GM23338 (cell line): ENCODE measurements around the gene ACTBL2. TPM values are rescaled to one million over a fixed set of nuclear protein-coding genes. Genes with fewer than 3 reads are reported as not detected.

Experiments
- ATAC-seq: fragments of 200-7000 bp; cut with Tn5 transposase; 3 replicates; pipeline ENCODE4 v1.9.1; 2020
- DNase-seq: peaks from one replicate; pipeline ENCODE4 v3.0.0-alpha.2; 2015; ENCODE audit warnings: low spot score
- H2AFZ ChIP-seq: fragments of 200-600 bp; sonication (generic); 2 replicates; pipeline ENCODE4 v1.8.0; 2016; ENCODE audit warnings: antibody characterized with exemption, mild to moderate bottlenecking, moderate library complexity
- H3F3A ChIP-seq: fragments of 200-600 bp; sonication (generic); replicated peaks from 2 replicates; pipeline ENCODE4 v1.8.0; 2017; ENCODE audit warnings: antibody characterized with exemption, mixed run types, low read depth
- H3K27ac ChIP-seq: fragments of 200-600 bp; sonication (generic); 2 replicates; pipeline ENCODE4 v1.6.1; 2016; ENCODE audit warnings: low read depth
- H3K27me3 ChIP-seq: fragments of 200-600 bp; sonication (generic); 2 replicates; pipeline ENCODE4 v1.8.0; 2016; ENCODE audit warnings: mild to moderate bottlenecking, mixed run types, moderate library complexity; ENCODE audit not compliant: insufficient read depth
- H3K36me3 ChIP-seq: fragments of 200-600 bp; sonication (generic); 2 replicates; pipeline ENCODE4 v1.8.0; 2016; ENCODE audit warnings: mild to moderate bottlenecking; ENCODE audit not compliant: insufficient read depth
- H3K4me1 ChIP-seq: fragments of 200-600 bp; sonication (generic); 2 replicates; pipeline ENCODE4 v1.8.0; 2016; ENCODE audit warnings: mild to moderate bottlenecking, moderate library complexity; ENCODE audit not compliant: insufficient read depth
- H3K4me2 ChIP-seq: fragments of 200-600 bp; sonication (generic); 2 replicates; pipeline ENCODE4 v1.7.1; 2017; ENCODE audit warnings: mixed run types
- H3K4me3 ChIP-seq: fragments of 200-600 bp; sonication (generic); 2 replicates; pipeline ENCODE4 v1.6.1; 2016; ENCODE audit warnings: mixed run types
- H3K79me2 ChIP-seq: fragments of 200-600 bp; sonication (generic); replicated peaks from 2 replicates; pipeline ENCODE4 v1.8.0; 2017; ENCODE audit warnings: mild to moderate bottlenecking; ENCODE audit not compliant: insufficient read depth
- H3K9me2 ChIP-seq: fragments of 200-600 bp; sonication (generic); 2 replicates; pipeline ENCODE4 v1.8.0; 2017; ENCODE audit not compliant: insufficient read depth
- H4K20me1 ChIP-seq: fragments of 200-600 bp; sonication (generic); replicated peaks from 2 replicates; pipeline ENCODE4 v1.8.0; 2017; ENCODE audit warnings: mild to moderate bottlenecking; ENCODE audit not compliant: insufficient read depth
- H3K27ac Mint-ChIP-seq: 2 replicates; pipeline ENCODE4 v1.8.0; 2020; ENCODE audit warnings: inconsistent platforms, mild to moderate bottlenecking, moderate library complexity, mixed read lengths
- H3K27me3 Mint-ChIP-seq: 3 replicates; pipeline ENCODE4 v1.8.0; 2022; ENCODE audit warnings: low read depth, mild to moderate bottlenecking, moderate library complexity, mixed read lengths, inconsistent platforms; ENCODE audit not compliant: insufficient read depth, poor library complexity
- H3K36me3 Mint-ChIP-seq: 3 replicates; pipeline ENCODE4 v1.8.0; 2021; ENCODE audit warnings: low read depth, mild to moderate bottlenecking, inconsistent platforms, moderate library complexity, mixed read lengths
- H3K4me1 Mint-ChIP-seq: 3 replicates; pipeline ENCODE4 v1.8.0; 2020; ENCODE audit warnings: mild to moderate bottlenecking, inconsistent platforms, mixed read lengths
- H3K4me3 Mint-ChIP-seq: 3 replicates; pipeline ENCODE4 v1.8.0; 2021; ENCODE audit warnings: moderate library complexity, mild to moderate bottlenecking, inconsistent platforms, mixed read lengths
- H3K9me3 Mint-ChIP-seq: 3 replicates; pipeline ENCODE4 v1.8.0; 2020; ENCODE audit warnings: moderate library complexity, mild to moderate bottlenecking, inconsistent platforms, mixed read lengths
- JUNB ChIP-seq: IDR thresholded peaks from one replicate; pipeline ENCODE4 v1.6.1; 2016; ENCODE audit warnings: antibody characterized with exemption; ENCODE audit not compliant: unreplicated experiment
- POLR2AphosphoS5 ChIP-seq: IDR thresholded peaks from 2 replicates; pipeline ENCODE4 v1.6.1; 2016; ENCODE audit warnings: antibody characterized with exemption, low read depth
- ZNF114 ChIP-seq: fragments of 250-450 bp; sonication (Bioruptor Pico); IDR thresholded peaks from 2 replicates; pipeline ENCODE4 v1.5.0; 2020; ENCODE audit warnings: mild to moderate bottlenecking, moderate library complexity
- polyA plus RNA-seq: library from polyadenylated mRNA; unstranded; fragments of >200 nt; fragmentation: Nextera tagmentation; extraction: Ambion mirVana; gene quantifications from 2 replicates; pipeline ENCODE4 v1.2.1, GENCODE V29; 2016
- total RNA-seq: library from RNA; depleted of rRNA; stranded (reverse); fragments of >200 nt; shearing (Covaris generic); gene quantifications from 2 replicates; pipeline ENCODE4 v1.2.3, GENCODE V29; 2014
- TF ChIP-seq, protein P1 (sequence below), 2 experiments: fragments of 200-600 bp in 1 of 2; sonication (generic) in 1 of 2; conservative IDR thresholded peaks; 2 replicates each; pipeline versions ENCODE4 v1.5.1 to v1.6.1; 2016 to 2017; ENCODE audit warnings: antibody characterized with exemption in 2 of 2, low read depth in 2 of 2, mild to moderate bottlenecking in 2 of 2, moderate library complexity in 1 of 2
- TF ChIP-seq, protein P2 (sequence below): IDR thresholded peaks from 2 replicates; pipeline ENCODE4 v1.6.1; 2016; ENCODE audit warnings: antibody characterized with exemption
- TF ChIP-seq, protein P3 (sequence below): fragments of 250-450 bp; sonication (Bioruptor Pico); IDR thresholded peaks from 2 replicates; pipeline ENCODE4 v1.5.0; 2020; ENCODE audit warnings: mild to moderate bottlenecking, moderate library complexity

Gene ACTBL2
- total and polyA plus RNA-seq, 2 experiments from 2014 or later = not detected

DNA sequence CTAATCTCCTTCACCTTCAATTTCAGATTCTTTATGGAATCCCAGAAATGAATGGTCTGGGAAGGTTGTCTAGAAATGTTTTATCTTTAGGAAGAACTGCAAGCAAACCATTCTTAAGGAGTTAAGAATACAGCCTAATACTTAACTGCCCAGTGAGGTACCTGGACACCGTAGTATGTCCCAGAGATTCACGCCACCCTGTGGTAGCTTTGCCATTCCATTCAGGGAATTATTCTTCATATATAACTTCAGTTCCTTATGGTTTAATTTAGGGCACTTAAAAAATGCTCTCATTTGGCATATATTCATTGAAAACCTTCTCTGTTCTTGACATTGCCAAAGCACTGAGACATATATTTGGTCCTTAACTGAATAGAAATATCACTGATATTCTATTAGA is 49.7 kb downstream of the ACTBL2 start:
- Histone ChIP-seq H4K20me1 (no peaks in the 10 kb centered on the region), H3F3A (no peaks in the 10 kb centered on the region), H3K9me2 (0 out of 2 replicates have a peak, but pooled peaks cover 11% of the 10 kb centered on the region), H3K4me2 (no peak overlapping the region), H3K79me2 (no peaks in the 10 kb centered on the region), H3K36me3 (no peaks in the 10 kb centered on the region), H3K4me1 (0 out of 2 replicates have a peak, but pooled peaks cover 6% of the 10 kb centered on the region), H3K27me3 (no peaks in the 10 kb centered on the region), H3K27ac (no peak overlapping the region), H3K4me3 (no peak overlapping the region), H2AFZ (no peak overlapping the region)
- peak; percentile 29; the same call in 2 of the 3 replicates for ATAC-seq
- no peak for TF ChIP-seq JUNB
- TF ChIP-seq, protein P1, sequence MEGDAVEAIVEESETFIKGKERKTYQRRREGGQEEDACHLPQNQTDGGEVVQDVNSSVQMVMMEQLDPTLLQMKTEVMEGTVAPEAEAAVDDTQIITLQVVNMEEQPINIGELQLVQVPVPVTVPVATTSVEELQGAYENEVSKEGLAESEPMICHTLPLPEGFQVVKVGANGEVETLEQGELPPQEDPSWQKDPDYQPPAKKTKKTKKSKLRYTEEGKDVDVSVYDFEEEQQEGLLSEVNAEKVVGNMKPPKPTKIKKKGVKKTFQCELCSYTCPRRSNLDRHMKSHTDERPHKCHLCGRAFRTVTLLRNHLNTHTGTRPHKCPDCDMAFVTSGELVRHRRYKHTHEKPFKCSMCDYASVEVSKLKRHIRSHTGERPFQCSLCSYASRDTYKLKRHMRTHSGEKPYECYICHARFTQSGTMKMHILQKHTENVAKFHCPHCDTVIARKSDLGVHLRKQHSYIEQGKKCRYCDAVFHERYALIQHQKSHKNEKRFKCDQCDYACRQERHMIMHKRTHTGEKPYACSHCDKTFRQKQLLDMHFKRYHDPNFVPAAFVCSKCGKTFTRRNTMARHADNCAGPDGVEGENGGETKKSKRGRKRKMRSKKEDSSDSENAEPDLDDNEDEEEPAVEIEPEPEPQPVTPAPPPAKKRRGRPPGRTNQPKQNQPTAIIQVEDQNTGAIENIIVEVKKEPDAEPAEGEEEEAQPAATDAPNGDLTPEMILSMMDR (conservative IDR thresholded peaks at IDR 0.05; ENCODE audit: low read depth in 2 of 2) = peak; percentile 59 to 64
- no peak overlapping the region for H3K4me3 Mint-ChIP-seq
- no peaks in the 10 kb centered on the region for H3K9me3 Mint-ChIP-seq
- peaks cover 3% of the 10 kb centered on the region; the same call in 1 of the 3 replicates for H3K4me1 Mint-ChIP-seq
- peak; percentile 39 for DNase-seq
- H3K27me3 Mint-ChIP-seq = peaks cover 3% of the 10 kb centered on the region
- no peak overlapping the region for H3K27ac Mint-ChIP-seq
- H3K36me3 Mint-ChIP-seq = no peaks in the 10 kb centered on the region

DNA sequence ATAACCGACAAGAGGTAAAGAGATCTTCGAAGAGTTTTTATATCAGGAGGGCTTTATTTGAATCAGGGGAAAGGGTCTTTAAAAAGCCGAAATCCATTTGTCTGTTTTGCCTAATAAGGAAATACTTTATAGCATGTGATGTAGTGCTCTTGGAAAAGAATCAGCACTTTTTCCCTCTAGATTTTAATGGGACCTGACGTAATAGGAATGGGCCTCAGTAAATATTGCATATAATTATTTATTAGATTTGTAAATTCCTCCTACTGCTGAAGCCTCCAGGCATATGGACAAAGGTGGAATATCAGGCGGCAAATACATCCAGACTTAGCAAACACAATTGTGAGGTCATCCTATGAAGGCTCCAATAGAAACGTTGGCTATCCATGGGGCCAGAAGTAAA is 50.9 kb downstream of the ACTBL2 start:
- H3K4me1 Mint-ChIP-seq = peaks cover 3% of the 10 kb centered on the region; the same call in 1 of the 3 replicates
- TF ChIP-seq, protein P2, sequence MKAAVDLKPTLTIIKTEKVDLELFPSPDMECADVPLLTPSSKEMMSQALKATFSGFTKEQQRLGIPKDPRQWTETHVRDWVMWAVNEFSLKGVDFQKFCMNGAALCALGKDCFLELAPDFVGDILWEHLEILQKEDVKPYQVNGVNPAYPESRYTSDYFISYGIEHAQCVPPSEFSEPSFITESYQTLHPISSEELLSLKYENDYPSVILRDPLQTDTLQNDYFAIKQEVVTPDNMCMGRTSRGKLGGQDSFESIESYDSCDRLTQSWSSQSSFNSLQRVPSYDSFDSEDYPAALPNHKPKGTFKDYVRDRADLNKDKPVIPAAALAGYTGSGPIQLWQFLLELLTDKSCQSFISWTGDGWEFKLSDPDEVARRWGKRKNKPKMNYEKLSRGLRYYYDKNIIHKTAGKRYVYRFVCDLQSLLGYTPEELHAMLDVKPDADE = no peak
- TF ChIP-seq POLR2AphosphoS5 (no peak), ZNF114 (no peak)
- TF ChIP-seq, protein P1 (conservative IDR thresholded peaks at IDR 0.05; ENCODE audit: low read depth in 2 of 2) = no peak
- TF ChIP-seq, protein P3, sequence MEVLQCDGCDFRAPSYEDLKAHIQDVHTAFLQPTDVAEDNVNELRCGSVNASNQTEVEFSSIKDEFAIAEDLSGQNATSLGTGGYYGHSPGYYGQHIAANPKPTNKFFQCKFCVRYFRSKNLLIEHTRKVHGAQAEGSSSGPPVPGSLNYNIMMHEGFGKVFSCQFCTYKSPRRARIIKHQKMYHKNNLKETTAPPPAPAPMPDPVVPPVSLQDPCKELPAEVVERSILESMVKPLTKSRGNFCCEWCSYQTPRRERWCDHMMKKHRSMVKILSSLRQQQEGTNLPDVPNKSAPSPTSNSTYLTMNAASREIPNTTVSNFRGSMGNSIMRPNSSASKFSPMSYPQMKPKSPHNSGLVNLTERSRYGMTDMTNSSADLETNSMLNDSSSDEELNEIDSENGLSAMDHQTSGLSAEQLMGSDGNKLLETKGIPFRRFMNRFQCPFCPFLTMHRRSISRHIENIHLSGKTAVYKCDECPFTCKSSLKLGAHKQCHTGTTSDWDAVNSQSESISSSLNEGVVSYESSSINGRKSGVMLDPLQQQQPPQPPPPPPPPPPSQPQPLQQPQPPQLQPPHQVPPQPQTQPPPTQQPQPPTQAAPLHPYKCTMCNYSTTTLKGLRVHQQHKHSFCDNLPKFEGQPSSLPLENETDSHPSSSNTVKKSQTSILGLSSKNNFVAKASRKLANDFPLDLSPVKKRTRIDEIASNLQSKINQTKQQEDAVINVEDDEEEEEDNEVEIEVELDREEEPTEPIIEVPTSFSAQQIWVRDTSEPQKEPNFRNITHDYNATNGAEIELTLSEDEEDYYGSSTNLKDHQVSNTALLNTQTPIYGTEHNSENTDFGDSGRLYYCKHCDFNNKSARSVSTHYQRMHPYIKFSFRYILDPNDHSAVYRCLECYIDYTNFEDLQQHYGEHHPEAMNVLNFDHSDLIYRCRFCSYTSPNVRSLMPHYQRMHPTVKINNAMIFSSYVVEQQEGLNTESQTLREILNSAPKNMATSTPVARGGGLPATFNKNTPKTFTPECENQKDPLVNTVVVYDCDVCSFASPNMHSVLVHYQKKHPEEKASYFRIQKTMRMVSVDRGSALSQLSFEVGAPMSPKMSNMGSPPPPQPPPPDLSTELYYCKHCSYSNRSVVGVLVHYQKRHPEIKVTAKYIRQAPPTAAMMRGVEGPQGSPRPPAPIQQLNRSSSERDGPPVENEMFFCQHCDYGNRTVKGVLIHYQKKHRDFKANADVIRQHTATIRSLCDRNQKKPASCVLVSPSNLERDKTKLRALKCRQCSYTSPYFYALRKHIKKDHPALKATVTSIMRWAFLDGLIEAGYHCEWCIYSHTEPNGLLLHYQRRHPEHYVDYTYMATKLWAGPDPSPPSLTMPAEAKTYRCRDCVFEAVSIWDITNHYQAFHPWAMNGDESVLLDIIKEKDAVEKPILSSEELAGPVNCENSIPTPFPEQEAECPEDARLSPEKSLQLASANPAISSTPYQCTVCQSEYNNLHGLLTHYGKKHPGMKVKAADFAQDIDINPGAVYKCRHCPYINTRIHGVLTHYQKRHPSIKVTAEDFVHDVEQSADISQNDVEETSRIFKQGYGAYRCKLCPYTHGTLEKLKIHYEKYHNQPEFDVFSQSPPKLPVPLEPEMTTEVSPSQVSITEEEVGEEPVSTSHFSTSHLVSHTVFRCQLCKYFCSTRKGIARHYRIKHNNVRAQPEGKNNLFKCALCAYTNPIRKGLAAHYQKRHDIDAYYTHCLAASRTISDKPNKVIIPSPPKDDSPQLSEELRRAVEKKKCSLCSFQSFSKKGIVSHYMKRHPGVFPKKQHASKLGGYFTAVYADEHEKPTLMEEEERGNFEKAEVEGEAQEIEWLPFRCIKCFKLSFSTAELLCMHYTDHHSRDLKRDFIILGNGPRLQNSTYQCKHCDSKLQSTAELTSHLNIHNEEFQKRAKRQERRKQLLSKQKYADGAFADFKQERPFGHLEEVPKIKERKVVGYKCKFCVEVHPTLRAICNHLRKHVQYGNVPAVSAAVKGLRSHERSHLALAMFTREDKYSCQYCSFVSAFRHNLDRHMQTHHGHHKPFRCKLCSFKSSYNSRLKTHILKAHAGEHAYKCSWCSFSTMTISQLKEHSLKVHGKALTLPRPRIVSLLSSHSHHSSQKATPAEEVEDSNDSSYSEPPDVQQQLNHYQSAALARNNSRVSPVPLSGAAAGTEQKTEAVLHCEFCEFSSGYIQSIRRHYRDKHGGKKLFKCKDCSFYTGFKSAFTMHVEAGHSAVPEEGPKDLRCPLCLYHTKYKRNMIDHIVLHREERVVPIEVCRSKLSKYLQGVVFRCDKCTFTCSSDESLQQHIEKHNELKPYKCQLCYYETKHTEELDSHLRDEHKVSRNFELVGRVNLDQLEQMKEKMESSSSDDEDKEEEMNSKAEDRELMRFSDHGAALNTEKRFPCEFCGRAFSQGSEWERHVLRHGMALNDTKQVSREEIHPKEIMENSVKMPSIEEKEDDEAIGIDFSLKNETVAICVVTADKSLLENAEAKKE (CRISPR knock-in tag) = no peak

More for the DNA sequence above, 50.9 kb downstream of the ACTBL2 start:
- no peak for ATAC-seq
- no peak overlapping the region for H3K4me3 ChIP-seq
- Mint-ChIP-seq H3K36me3 (no peaks in the 10 kb centered on the region), H3K27ac (no peak overlapping the region), H3K4me3 (no peak overlapping the region), H3K27me3 (peaks cover 2% of the 10 kb centered on the region), H3K9me3 (no peaks in the 10 kb centered on the region)
- H3K9me2 ChIP-seq = 0 out of 2 replicates have a peak, but pooled peaks cover 12% of the 10 kb centered on the region
- no peaks in the 10 kb centered on the region for H3F3A ChIP-seq
- no peaks in the 10 kb centered on the region for H3K79me2 ChIP-seq
- H3K27me3 ChIP-seq = no peaks in the 10 kb centered on the region
- DNase-seq = no peak
- H3K4me1 ChIP-seq = 0 out of 2 replicates have a peak, but pooled peaks cover 6% of the 10 kb centered on the region
- no peak overlapping the region for H3K27ac ChIP-seq
- no peaks in the 10 kb centered on the region for H4K20me1 ChIP-seq
- no peak overlapping the region for H3K4me2 ChIP-seq
- H2AFZ ChIP-seq = no peak overlapping the region
- no peaks in the 10 kb centered on the region for H3K36me3 ChIP-seq
